WERI-Rb-1 (cell line): ENCODE data around the gene CCDC18.
"Not testable (repeated sequence)": the region's sequence is repeated elsewhere in the genome, so short reads cannot be mapped to it uniquely, and the experiment has no call there.

Experiments used
- DNase-seq: peaks from one replicate; pipeline ENCODE4 v3.0.0-alpha.2; 2020
- H3K27ac ChIP-seq: fragments of 250-450 bp; sonication (Bioruptor Pico); 2 replicates; pipeline ENCODE4 v1.5.1; 2020; ENCODE audit warnings: mild to moderate bottlenecking, moderate library complexity
- H3K27me3 ChIP-seq: fragments of 250-450 bp; sonication (Bioruptor Pico); 2 replicates; pipeline ENCODE4 v1.5.1; 2021; ENCODE audit warnings: mild to moderate bottlenecking, low read depth, moderate library complexity; ENCODE audit not compliant: insufficient read depth, severe bottlenecking
- H3K36me3 ChIP-seq: fragments of 250-450 bp; sonication (Bioruptor Pico); 2 replicates; pipeline ENCODE4 v1.5.1; 2020; ENCODE audit warnings: mild to moderate bottlenecking, moderate library complexity
- H3K4me3 ChIP-seq: 2 replicates; pipeline ENCODE4 v1.5.1; 2011; ENCODE audit warnings: low read depth, mild to moderate bottlenecking, control low read depth, low read length
- H3K9me3 ChIP-seq: fragments of 250-450 bp; sonication (Bioruptor Pico); 2 replicates; pipeline ENCODE4 v1.5.1; 2021; ENCODE audit warnings: mild to moderate bottlenecking, moderate library complexity; ENCODE audit not compliant: severe bottlenecking
- CTCF ChIP-seq: IDR thresholded peaks from 2 replicates; pipeline ENCODE4 v1.5.1; 2011; ENCODE audit warnings: low read depth, mild to moderate bottlenecking, control low read depth, inconsistent platforms, low read length

The CCDC18 gene

GRCh38 chr1:93151474-93151873 lies 29.1 kb upstream of the CCDC18 start:
- DNase-seq = no peak
- TF ChIP-seq CTCF = no peak
- no peak overlapping the region for H3K4me3 ChIP-seq
- H3K36me3 ChIP-seq = peaks cover 21% of the 10 kb centered on the region
- no peak overlapping the region for H3K27ac ChIP-seq
- no peaks in the 10 kb centered on the region for H3K27me3 ChIP-seq
- H3K9me3 ChIP-seq = no peaks in the 10 kb centered on the region

GRCh38 chr1:93152835-93153234 lies 27.7 kb upstream of the CCDC18 start:
- no peak for DNase-seq
- Histone ChIP-seq H3K27me3 (no peaks in the 10 kb centered on the region), H3K36me3 (peaks cover 26% of the 10 kb centered on the region), H3K4me3 (no peak overlapping the region), H3K9me3 (no peaks in the 10 kb centered on the region), H3K27ac (no peak overlapping the region)
- TF ChIP-seq CTCF = no peak

- no peak overlapping the region for H3K27ac ChIP-seq
- no peaks in the 10 kb centered on the region for H3K9me3 ChIP-seq
- no peak for DNase-seq
- H3K27me3 ChIP-seq = no peaks in the 10 kb centered on the region
- no peak overlapping the region for H3K4me3 ChIP-seq
- peaks cover 30% of the 10 kb centered on the region for H3K36me3 ChIP-seq
- no peak for TF ChIP-seq CTCF
Measured at GRCh38 chr1:93154898-93155297, 25.6 kb upstream of the CCDC18 start.

GRCh38 chr1:93155335-93155734 lies 25.2 kb upstream of the CCDC18 start:
- Histone ChIP-seq H3K4me3 (no peak overlapping the region), H3K9me3 (no peaks in the 10 kb centered on the region), H3K27ac (no peak overlapping the region), H3K27me3 (no peaks in the 10 kb centered on the region), H3K36me3 (peaks cover 27% of the 10 kb centered on the region)
- DNase-seq = no peak
- no peak for TF ChIP-seq CTCF

GRCh38 chr1:93159337-93159736 lies 21.2 kb upstream of the CCDC18 start:
- no peak for DNase-seq
- no peak for TF ChIP-seq CTCF
- Histone ChIP-seq H3K27ac (no peak overlapping the region), H3K27me3 (no peaks in the 10 kb centered on the region), H3K9me3 (no peaks in the 10 kb centered on the region), H3K4me3 (no peak overlapping the region), H3K36me3 (peaks cover 26% of the 10 kb centered on the region)

GRCh38 chr1:93163314-93163713 lies 17.2 kb upstream of the CCDC18 start:
- DNase-seq, H3K4me3 ChIP-seq, H3K27ac ChIP-seq, H3K9me3 ChIP-seq, H3K27me3 ChIP-seq: not testable (repeated sequence)
- peaks cover 11% of the 10 kb centered on the region for H3K36me3 ChIP-seq
